ENCODE measurements around the gene CEP120. TPM values are rescaled to one million over a fixed set of nuclear protein-coding genes. Genes with fewer than 3 reads are reported as not detected.

Gene CEP120
- total RNA-seq, 2 donors from 2014 or later, result 19.9 to 23.5 TPM

GRCh38 chr5:123454259-123454911 is 31.2 kb upstream of the CEP120 start:
- Mint-ChIP-seq H3K4me3 (no peak overlapping the region), H3K27me3 (ENCODE audit: insufficient read depth) (no peaks in the 10 kb centered on the region), H3K4me1 (peaks cover 5% of the 10 kb centered on the region), H3K36me3 (ENCODE audit: low read depth) (no peaks in the 10 kb centered on the region), H3K27ac (no peak overlapping the region), H3K9me3 (no peaks in the 10 kb centered on the region)
- Histone ChIP-seq H3K4me1 (ENCODE audit: control insufficient read depth, insufficient read depth, low read length) (no peaks in the 10 kb centered on the region), H3K36me3 (ENCODE audit: control insufficient read depth, insufficient read depth, low read length) (no peaks in the 10 kb centered on the region), H3K9ac (ENCODE audit: extremely low read depth, low read length, poor library complexity, severe bottlenecking) (no peak overlapping the region), H3K4me3 (ENCODE audit: low read length) (no peak overlapping the region), H3K27me3 (ENCODE audit: control insufficient read depth, insufficient read depth, low read length, poor library complexity, severe bottlenecking) (no peaks in the 10 kb centered on the region), H3K27ac (ENCODE audit: low read depth, low read length) (no peak overlapping the region), H3K9me3 (ENCODE audit: control insufficient read depth, low read length) (no peaks in the 10 kb centered on the region)
- no peak for TF ChIP-seq CTCF (conservative IDR thresholded peaks at IDR 0.05)
- WGBS, 2 experiments (ENCODE audit: insufficient coverage in 1 of 2, insufficient read length in 1 of 2), result 89 to 100% methylated on average over 1 of the region's 1 CpG
- DNase-seq, result no peak

- H3K4me1 Mint-ChIP-seq, result peaks cover 5% of the 10 kb centered on the region
- H3K4me3 Mint-ChIP-seq, result no peak overlapping the region
- no peaks in the 10 kb centered on the region for H3K27me3 Mint-ChIP-seq (ENCODE audit: insufficient read depth)
- no peak for TF ChIP-seq CTCF (conservative IDR thresholded peaks at IDR 0.05)
- Histone ChIP-seq H3K36me3 (ENCODE audit: control insufficient read depth, insufficient read depth, low read length) (no peaks in the 10 kb centered on the region), H3K9ac (ENCODE audit: extremely low read depth, low read length, poor library complexity, severe bottlenecking) (no peak overlapping the region), H3K9me3 (ENCODE audit: control insufficient read depth, low read length) (no peaks in the 10 kb centered on the region), H3K27ac (ENCODE audit: low read depth, low read length) (no peak overlapping the region), H3K27me3 (ENCODE audit: control insufficient read depth, insufficient read depth, low read length, poor library complexity, severe bottlenecking) (no peaks in the 10 kb centered on the region), H3K4me3 (ENCODE audit: low read length) (no peak overlapping the region), H3K4me1 (ENCODE audit: control insufficient read depth, insufficient read depth, low read length) (no peaks in the 10 kb centered on the region)
- H3K36me3 Mint-ChIP-seq (ENCODE audit: low read depth), result no peaks in the 10 kb centered on the region
- WGBS, 2 experiments (ENCODE audit: insufficient coverage in 1 of 2, insufficient read length in 1 of 2), result 82 to 91% methylated on average over 3 to 4 of the region's 4 CpGs
- no peaks in the 10 kb centered on the region for H3K9me3 Mint-ChIP-seq
- DNase-seq, result no peak
- H3K27ac Mint-ChIP-seq, result no peak overlapping the region
Observed at GRCh38 chr5:123452401-123452800, 29.2 kb upstream of the CEP120 start.

- Histone ChIP-seq H3K9me3 (ENCODE audit: control insufficient read depth, low read length) (no peaks in the 10 kb centered on the region), H3K36me3 (ENCODE audit: control insufficient read depth, insufficient read depth, low read length) (no peaks in the 10 kb centered on the region), H3K4me3 (ENCODE audit: low read length) (no peak overlapping the region), H3K27me3 (ENCODE audit: control insufficient read depth, insufficient read depth, low read length, poor library complexity, severe bottlenecking) (no peaks in the 10 kb centered on the region), H3K27ac (ENCODE audit: low read depth, low read length) (peak overlapping the region; percentile 82), H3K9ac (ENCODE audit: extremely low read depth, low read length, poor library complexity, severe bottlenecking) (no peak overlapping the region), H3K4me1 (ENCODE audit: control insufficient read depth, insufficient read depth, low read length) (no peaks in the 10 kb centered on the region)
- TF ChIP-seq CTCF (conservative IDR thresholded peaks at IDR 0.05), result no peak
- DNase-seq, result no peak
- Mint-ChIP-seq H3K27me3 (ENCODE audit: insufficient read depth) (no peaks in the 10 kb centered on the region), H3K4me1 (peaks cover 5% of the 10 kb centered on the region), H3K27ac (no peak overlapping the region), H3K36me3 (ENCODE audit: low read depth) (no peaks in the 10 kb centered on the region), H3K4me3 (no peak overlapping the region), H3K9me3 (no peaks in the 10 kb centered on the region)
- 89% methylated on average over 3 of the region's 3 CpGs; no CpG with 5 or more reads in 1 of the 2 experiments for WGBS, 2 experiments (ENCODE audit: insufficient coverage in 1 of 2, insufficient read length in 1 of 2)
Observed at GRCh38 chr5:123451047-123451446, 27.8 kb upstream of the CEP120 start.

Measured in endodermal cell (in vitro differentiated cells).